Activated CD4-positive, CD25-positive, alpha-beta regulatory T cell (primary cell): ENCODE results near the gene COL10A1.

ENCODE experiments used
- DNase-seq, 4 experiments: peaks; one replicate each; lab custom pipeline; 2025; lab: John Stamatoyannopoulos, UW

The COL10A1 gene

GRCh38 chr6:116084284-116084683 is 41.6 kb downstream of the COL10A1 start:
- no peak for DNase-seq

- no peak for DNase-seq
Observed at GRCh38 chr6:116083052-116083451, 42.9 kb downstream of the COL10A1 start.

- no peak for DNase-seq
Observed at GRCh38 chr6:116078945-116079344, 47.0 kb downstream of the COL10A1 start.

GRCh38 chr6:116078522-116078921 is 47.4 kb downstream of the COL10A1 start:
- no peak for DNase-seq

- DNase-seq: no peak
Observed at GRCh38 chr6:116074732-116075390, 51.1 kb downstream of the COL10A1 start.

GRCh38 chr6:116073765-116074440 is 52.0 kb downstream of the COL10A1 start:
- no peak for DNase-seq

- no peak for DNase-seq
Observed at GRCh38 chr6:116072368-116072767, 53.6 kb downstream of the COL10A1 start.

- no peak for DNase-seq
Observed at GRCh38 chr6:116070616-116071389, 55.1 kb downstream of the COL10A1 start.

- no peak for DNase-seq
Observed at GRCh38 chr6:116070101-116070500, 55.8 kb downstream of the COL10A1 start.
